HepG2 (cell line): ENCODE results near the gene U2AF2. TPM values are rescaled to one million over a fixed set of nuclear protein-coding genes. Genes with fewer than 3 reads are reported as not detected.
A peak's percentile ranks its signal among the peaks of the same experiment; 100 is the strongest.

Experiments used
- ATF6 ChIP-seq: sonication (generic); formaldehyde crosslinking; conservative IDR thresholded peaks from 2 replicates; pipeline ENCODE4 v1.4.0; 2020; ENCODE audit warnings: missing genetic modification reagents
- IRF9 ChIP-seq: sonication (generic); formaldehyde crosslinking; IDR thresholded peaks from 2 replicates; pipeline ENCODE4 v1.8.0; 2022; ENCODE audit warnings: missing genetic modification reagents, mild to moderate bottlenecking, borderline replicate concordance
- JDP2 ChIP-seq: sonication (generic); formaldehyde crosslinking; IDR thresholded peaks from 2 replicates; pipeline ENCODE4 v1.8.1; 2022; ENCODE audit warnings: missing genetic modification reagents, borderline replicate concordance
- TCF7L2 ChIP-seq: IDR thresholded peaks from 2 replicates; pipeline ENCODE4 v1.6.1; 2011; ENCODE audit warnings: mild to moderate bottlenecking, low read depth, low read length, moderate library complexity
- ZBTB21 ChIP-seq: sonication (generic); formaldehyde crosslinking; IDR thresholded peaks from 2 replicates; pipeline ENCODE4 v1.4.0; 2020; ENCODE audit warnings: missing genetic modification reagents
- ZFP62 ChIP-seq: sonication (generic); formaldehyde crosslinking; IDR thresholded peaks from 2 replicates; pipeline ENCODE4 v1.4.0; 2020; ENCODE audit warnings: missing genetic modification reagents
- ZHX2 ChIP-seq, 2 experiments: sonication (generic) in 1 of 2; formaldehyde crosslinking in 1 of 2; IDR thresholded peaks; 2 replicates each; pipeline versions ENCODE4 v1.6.1 to v1.9.0; 2014 to 2022; ENCODE audit warnings: antibody characterized with exemption in 1 of 2, borderline replicate concordance in 1 of 2, inconsistent platforms in 1 of 2, low read depth in 1 of 2, missing genetic modification reagents in 1 of 2
- ZNF225 ChIP-seq: sonication (generic); formaldehyde crosslinking; IDR thresholded peaks from 2 replicates; pipeline ENCODE4 v1.4.0; 2020; ENCODE audit warnings: mild to moderate bottlenecking, missing genetic modification reagents
- ZNF513 ChIP-seq: sonication (generic); formaldehyde crosslinking; conservative IDR thresholded peaks from 2 replicates; pipeline ENCODE4 v1.5.0; 2020; ENCODE audit warnings: missing genetic modification reagents
- ZNF550 ChIP-seq: sonication (generic); formaldehyde crosslinking; IDR thresholded peaks from 2 replicates; pipeline ENCODE4 v1.4.0; 2020; ENCODE audit warnings: mild to moderate bottlenecking, missing genetic modification reagents, borderline replicate concordance
- ZNF788 ChIP-seq: sonication (generic); formaldehyde crosslinking; IDR thresholded peaks from 2 replicates; pipeline ENCODE4 v1.5.0; 2020; ENCODE audit warnings: mild to moderate bottlenecking, missing genetic modification reagents, borderline replicate concordance
- ZUFSP ChIP-seq: sonication (generic); formaldehyde crosslinking; IDR thresholded peaks from 2 replicates; pipeline ENCODE4 v1.9.0; 2021; ENCODE audit warnings: missing genetic modification reagents, mild to moderate bottlenecking, borderline replicate concordance
- polyA plus RNA-seq, 8 experiments: library from polyadenylated mRNA; depleted of rRNA in 3 of 8; stranded (reverse) in 7 of 8; unstranded in 1 of 8; fragments of >200 nt; fragmentation: Illumina TruSeq in 4 of 8; extraction: Trizol in 4 of 8; gene quantifications; 2 replicates each; pipeline versions ENCODE4 v1.2.1 to v1.2.3, GENCODE V29; 2011 to 2016; ENCODE audit warnings: low read depth in 4 of 8, missing spikeins in 1 of 8, mixed read lengths in 1 of 8; ENCODE audit not compliant: insufficient read depth in 1 of 8
- total RNA-seq, 5 experiments: library from RNA; depleted of rRNA; stranded (reverse); fragments of >200 nt; fragmentation: Illumina TruSeq; extraction: Trizol; gene quantifications; 2 replicates each; pipeline ENCODE4 v1.2.3, GENCODE V29; 2016; ENCODE audit warnings: low read depth in 1 of 5

Gene U2AF2
- total and polyA plus RNA-seq, 2 of the 13 experiments (the other 11 are each of a cell fraction or from before 2014, with no cell fraction given): 84.3 to 124 TPM

DNA sequence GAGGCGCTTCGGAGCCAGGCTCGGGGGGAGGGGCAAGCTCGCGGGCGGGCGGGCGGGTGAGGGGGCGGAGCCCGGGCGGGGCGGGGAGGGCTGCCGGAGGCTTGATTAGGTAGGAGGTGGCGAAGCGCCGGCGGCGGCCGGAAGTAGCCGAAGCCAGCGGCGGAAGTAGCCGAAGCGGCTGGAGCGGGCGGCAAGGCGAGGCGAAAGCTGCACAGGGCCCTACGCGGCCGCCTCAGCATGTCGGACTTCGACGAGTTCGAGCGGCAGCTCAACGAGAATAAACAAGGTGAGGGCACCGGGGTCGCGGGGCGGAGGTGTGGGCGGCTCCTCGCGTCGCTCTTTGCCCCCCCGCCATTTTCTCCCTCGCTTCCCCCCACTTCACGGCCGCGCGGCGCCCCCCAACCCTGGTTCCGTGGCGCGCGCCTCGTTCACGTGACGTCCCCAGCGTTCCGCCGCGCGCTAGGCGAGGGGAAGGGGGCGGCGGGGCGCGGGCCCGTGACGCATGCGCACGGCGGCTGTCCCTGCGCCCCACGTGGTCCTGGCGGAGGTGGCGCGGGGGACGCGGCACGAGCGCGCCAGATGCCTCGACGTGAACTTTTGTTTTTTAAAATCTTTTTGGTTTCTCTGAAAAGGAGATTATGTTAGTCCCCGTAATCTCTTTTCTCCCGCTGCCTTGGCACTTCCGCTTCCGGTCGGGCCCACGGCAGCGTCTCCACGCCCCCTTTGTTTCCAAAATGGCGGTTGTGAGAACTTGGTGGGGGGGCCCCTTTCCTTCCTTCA lies at the start of gene U2AF2 (continued):
- TF ChIP-seq IRF9 (CRISPR knock-in tag) (peak; percentile 76), ZNF513 (no peak), ZNF788 (CRISPR knock-in tag) (peak; percentile 60; the same call in 1 of the 2 replicates), ZFP62 (CRISPR knock-in tag) (no peak), TCF7L2 (no peak), ZBTB21 (CRISPR knock-in tag) (0 out of 2 replicates have a peak, but pooled peaks have one; percentile 16), ZNF225 (no peak), ZUFSP (CRISPR knock-in tag) (no peak), ZNF550 (CRISPR knock-in tag) (no peak), ZHX2 (IDR thresholded peaks at IDR 0.05; ENCODE audit: low read depth) (peak; percentile 74), ZHX2 (CRISPR knock-in tag; IDR thresholded peaks at IDR 0.05; ENCODE audit: borderline replicate concordance) (no peak), JDP2 (CRISPR knock-in tag) (no peak; the same call in 1 of the 2 replicates), ATF6 (no peak)
